T-helper 17 cell (primary cell): ENCODE measurements around the gene RBFOX2. TPM values are rescaled to one million over a fixed set of nuclear protein-coding genes. Genes with fewer than 3 reads are reported as not detected.
"Not testable (repeated sequence)": the region's sequence is repeated elsewhere in the genome, so short reads cannot be mapped to it uniquely, and the experiment has no call there.

Experiments used
- ATAC-seq: fragments of 150-1000 bp; cut with Tn5 transposase; 2 replicates; pipeline ENCODE4 v1.10.0; 2021; ENCODE audit warnings: mild to moderate bottlenecking, moderate library complexity
- DNase-seq, 3 donors: peaks; one replicate each; pipeline versions ENCODE4 v3.0.0 to v3.0.0-alpha.2; 2020 to 2021
- H3K9me3 ChIP-seq: one replicate; pipeline ENCODE4 v1.7.0; 2013; ENCODE audit warnings: low read length, mild to moderate bottlenecking; ENCODE audit not compliant: control insufficient read depth, poor library complexity, severe bottlenecking
- H3K27ac Mint-ChIP-seq: one replicate; pipeline ENCODE4 v1.8.0; 2022; ENCODE audit warnings: mild to moderate bottlenecking, moderate library complexity, mixed read lengths
- H3K27me3 Mint-ChIP-seq: one replicate; pipeline ENCODE4 v1.8.0; 2022; ENCODE audit warnings: mixed read lengths
- H3K36me3 Mint-ChIP-seq: one replicate; pipeline ENCODE4 v1.8.0; 2022; ENCODE audit warnings: low read depth, mixed read lengths
- H3K4me1 Mint-ChIP-seq: one replicate; pipeline ENCODE4 v1.8.0; 2022; ENCODE audit warnings: mild to moderate bottlenecking, mixed read lengths
- H3K4me3 Mint-ChIP-seq: one replicate; pipeline ENCODE4 v1.8.0; 2022; ENCODE audit warnings: mild to moderate bottlenecking, moderate library complexity, mixed read lengths
- total RNA-seq, 4 donors: library from RNA in 2 of 4; stranded (reverse) in 2 of 4; gene quantifications; one replicate each; pipeline ENCODE4 v1.2.3 and lab custom pipeline; 2022 to 2026

RBFOX2 gene
- total RNA-seq, 2 donors from 2014 or later: 0.23 to 0.97 TPM

DNA sequence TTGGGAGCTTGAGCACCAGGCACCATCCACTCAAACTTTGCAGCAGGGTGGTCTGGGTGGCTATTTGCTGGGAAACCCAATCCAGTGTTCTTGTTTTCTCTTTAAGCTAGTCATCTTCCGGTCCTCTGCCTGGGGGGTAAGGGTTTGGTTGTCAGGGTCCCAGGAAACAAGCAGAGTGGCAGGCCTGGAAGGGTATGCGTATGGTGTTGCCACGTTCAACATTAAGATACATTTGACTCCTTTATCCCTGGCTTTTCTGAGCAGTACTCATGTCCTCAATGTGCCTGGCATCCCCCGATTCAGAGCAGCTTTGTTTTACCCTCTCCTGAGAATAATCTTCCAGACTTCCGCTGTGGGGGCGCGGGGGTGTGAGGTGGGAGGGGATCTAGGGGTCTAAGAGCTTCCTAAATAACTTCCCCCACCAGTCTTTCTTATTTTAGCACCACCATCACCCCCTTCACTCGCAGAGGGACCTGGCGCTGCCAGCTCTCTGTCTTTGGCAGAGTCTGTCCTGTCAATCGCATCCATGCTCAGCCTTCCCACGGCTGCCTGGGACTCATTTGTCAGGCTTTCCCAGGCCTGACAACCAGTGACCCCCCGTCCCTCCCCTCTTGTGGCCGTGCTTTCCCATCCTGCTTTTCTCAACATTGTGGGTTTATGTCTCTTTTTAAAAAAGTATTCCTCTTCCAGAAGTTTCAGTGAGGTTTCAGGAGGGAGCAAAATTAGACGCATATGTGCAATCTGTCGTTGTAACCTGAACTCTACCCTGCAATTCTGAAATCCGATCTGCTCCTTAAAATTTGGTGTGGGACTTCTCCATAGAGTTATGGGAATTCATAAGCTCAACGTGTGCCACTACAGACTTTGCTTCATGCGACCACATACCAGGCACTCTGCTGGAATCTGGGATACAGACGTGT, 27.0 kb upstream of the RBFOX2 start:
- H3K9me3 ChIP-seq: no peaks in the 10 kb centered on the region
- no peak overlapping the region for H3K4me3 Mint-ChIP-seq
- no peaks in the 10 kb centered on the region for H3K4me1 Mint-ChIP-seq
- peaks cover 28% of the 10 kb centered on the region for H3K27me3 Mint-ChIP-seq
- peaks cover 4% of the 10 kb centered on the region for H3K36me3 Mint-ChIP-seq
- DNase-seq (no peak), ATAC-seq (no peak)
- no peak overlapping the region for H3K27ac Mint-ChIP-seq

DNA sequence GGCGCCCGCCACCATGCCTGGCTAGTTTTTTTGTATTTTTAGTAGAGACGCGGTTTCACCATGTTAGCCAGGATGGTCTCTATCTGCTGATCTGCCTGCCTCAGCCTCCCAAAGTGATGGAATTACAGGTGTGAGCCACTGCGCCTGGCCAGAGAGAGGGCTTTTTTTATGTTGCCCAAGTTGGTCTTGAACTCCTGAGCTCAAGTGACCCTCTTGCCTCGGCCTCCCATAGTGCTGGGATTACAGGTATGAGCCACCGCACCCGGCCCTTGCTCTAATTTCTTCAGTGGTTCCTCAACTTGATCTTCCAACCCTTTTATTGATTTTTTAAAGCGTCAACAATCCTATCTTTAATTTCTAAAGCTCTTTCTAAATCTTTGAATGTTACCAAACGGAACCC, 25.8 kb upstream of the RBFOX2 start:
- not testable (repeated sequence) for H3K36me3 Mint-ChIP-seq, H3K9me3 ChIP-seq, H3K4me3 Mint-ChIP-seq, DNase-seq, ATAC-seq, H3K4me1 Mint-ChIP-seq
- peak overlapping the region; percentile 59 for H3K27ac Mint-ChIP-seq
- peaks cover 28% of the 10 kb centered on the region for H3K27me3 Mint-ChIP-seq

DNA sequence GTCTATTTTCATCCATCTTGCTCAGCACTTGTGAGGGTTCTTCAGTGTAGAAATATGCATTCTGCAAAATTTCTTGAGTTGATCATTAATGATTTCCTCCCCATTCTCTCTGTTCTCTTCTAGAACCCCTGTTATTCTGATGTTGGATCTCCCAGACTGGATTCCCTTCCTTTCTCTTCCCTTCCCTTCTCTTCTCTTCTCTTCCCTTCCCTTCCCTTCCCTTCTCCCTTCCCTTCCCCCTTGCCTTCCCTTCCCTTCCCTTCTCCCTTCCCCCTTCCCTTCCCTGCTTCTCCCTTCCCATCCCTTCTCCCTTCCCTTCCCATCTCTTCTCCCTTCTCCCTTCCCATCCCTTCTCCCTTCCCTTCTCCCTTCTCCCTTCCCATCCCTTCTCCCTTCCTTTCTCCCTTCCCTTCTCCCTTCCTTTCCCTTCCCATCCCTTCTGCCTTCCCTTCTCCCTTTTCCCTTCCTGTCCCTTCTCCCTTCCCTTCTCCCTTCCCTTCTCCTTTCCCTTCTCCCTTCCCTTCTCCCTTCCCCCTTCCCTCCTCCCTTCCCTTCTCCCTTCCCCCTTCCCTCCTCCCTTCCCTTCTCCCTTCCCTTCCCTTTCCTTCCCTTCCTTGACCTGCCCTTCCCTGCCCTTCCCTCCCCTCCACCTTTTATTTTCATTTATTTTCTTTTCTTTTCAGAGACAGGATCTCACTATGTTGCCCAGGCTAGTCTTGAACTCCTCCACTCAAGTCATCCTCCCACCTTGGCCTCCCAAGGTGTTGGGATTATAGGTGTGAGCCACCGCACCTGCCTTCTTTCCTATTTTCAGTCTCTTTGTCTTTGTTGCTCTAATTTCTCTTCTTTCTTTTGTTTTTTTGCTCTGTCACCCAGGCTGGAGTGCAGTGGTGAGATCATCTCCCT, 24.9 kb upstream of the RBFOX2 start:
- ATAC-seq: no peak
- DNase-seq: no peak
- Mint-ChIP-seq H3K4me1 (no peaks in the 10 kb centered on the region), H3K27ac (no peak overlapping the region), H3K27me3 (peaks cover 28% of the 10 kb centered on the region), H3K36me3 (peaks cover 4% of the 10 kb centered on the region), H3K4me3 (no peak overlapping the region)
- no peaks in the 10 kb centered on the region for H3K9me3 ChIP-seq

- Mint-ChIP-seq H3K27ac (no peak overlapping the region), H3K4me1 (no peaks in the 10 kb centered on the region), H3K36me3 (peaks cover 4% of the 10 kb centered on the region), H3K27me3 (peaks cover 28% of the 10 kb centered on the region), H3K4me3 (no peak overlapping the region)
- DNase-seq: no peak
- ATAC-seq: peak; percentile 28
- H3K9me3 ChIP-seq: no peaks in the 10 kb centered on the region
Measured at GRCh38 chr22:36052505-36052941, 23.9 kb upstream of the RBFOX2 start.

- no peaks in the 10 kb centered on the region for H3K9me3 ChIP-seq
- H3K36me3 Mint-ChIP-seq: no peaks in the 10 kb centered on the region
- H3K4me3 Mint-ChIP-seq: no peak overlapping the region
- ATAC-seq (no peak), DNase-seq (no peak)
- no peaks in the 10 kb centered on the region for H3K4me1 Mint-ChIP-seq
- peaks cover 12% of the 10 kb centered on the region for H3K27me3 Mint-ChIP-seq
- no peak overlapping the region for H3K27ac Mint-ChIP-seq
Measured at GRCh38 chr22:36049678-36049997, 21.0 kb upstream of the RBFOX2 start.

DNA sequence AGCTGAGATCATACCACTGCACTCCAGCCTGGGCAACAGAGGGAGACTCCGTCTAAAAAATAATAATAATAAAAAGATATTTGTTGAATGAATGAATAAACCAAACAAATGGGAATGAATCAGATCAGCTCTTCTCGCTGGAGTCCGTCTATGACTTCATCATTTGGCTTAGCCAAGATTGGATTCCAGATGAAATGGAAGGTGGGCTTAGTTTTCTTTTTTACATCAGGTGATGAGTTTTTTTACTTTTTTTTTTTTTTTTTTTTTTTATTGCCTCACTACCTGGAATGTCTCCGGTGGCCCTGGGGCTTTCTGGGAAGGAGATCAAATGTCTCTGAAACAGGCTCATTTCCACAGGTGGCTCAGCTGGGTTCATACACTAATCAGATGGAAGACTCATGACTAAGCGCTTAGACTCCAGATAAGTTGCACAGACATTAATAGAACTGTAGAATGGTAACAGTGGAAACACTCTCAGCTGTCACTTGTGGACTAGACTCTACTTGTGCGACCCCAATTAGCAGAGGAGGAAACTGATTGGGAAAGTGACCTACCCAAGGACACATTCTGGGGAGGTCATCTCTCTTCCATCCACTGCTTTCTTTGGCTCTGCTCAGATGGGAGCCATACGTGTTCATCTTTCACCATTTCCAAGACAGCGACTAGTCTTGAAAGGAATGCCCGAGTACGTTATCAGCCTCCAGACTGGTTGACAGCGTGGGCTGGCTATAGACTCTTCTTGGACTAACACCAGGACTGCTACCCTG, 20.5 kb upstream of the RBFOX2 start:
- DNase-seq (no peak), ATAC-seq (no peak)
- H3K27me3 Mint-ChIP-seq: peaks cover 9% of the 10 kb centered on the region
- H3K27ac Mint-ChIP-seq: no peak overlapping the region
- H3K36me3 Mint-ChIP-seq: no peaks in the 10 kb centered on the region
- H3K4me1 Mint-ChIP-seq: no peaks in the 10 kb centered on the region
- H3K4me3 Mint-ChIP-seq: no peak overlapping the region
- H3K9me3 ChIP-seq: no peaks in the 10 kb centered on the region

GRCh38 chr22:36044517-36044916, 15.9 kb upstream of the RBFOX2 start:
- H3K27ac Mint-ChIP-seq, DNase-seq, H3K4me1 Mint-ChIP-seq, H3K9me3 ChIP-seq, H3K4me3 Mint-ChIP-seq, ATAC-seq, H3K36me3 Mint-ChIP-seq: not testable (repeated sequence)
- H3K27me3 Mint-ChIP-seq: peaks cover 12% of the 10 kb centered on the region

- DNase-seq: no peak
- no peak overlapping the region for H3K4me3 Mint-ChIP-seq
- no peaks in the 10 kb centered on the region for H3K4me1 Mint-ChIP-seq
- no peak for ATAC-seq
- H3K27ac Mint-ChIP-seq: no peak overlapping the region
- no peaks in the 10 kb centered on the region for H3K9me3 ChIP-seq
- H3K27me3 Mint-ChIP-seq: peaks cover 27% of the 10 kb centered on the region
- no peaks in the 10 kb centered on the region for H3K36me3 Mint-ChIP-seq
Measured at GRCh38 chr22:36042240-36042639, 13.6 kb upstream of the RBFOX2 start.

DNA sequence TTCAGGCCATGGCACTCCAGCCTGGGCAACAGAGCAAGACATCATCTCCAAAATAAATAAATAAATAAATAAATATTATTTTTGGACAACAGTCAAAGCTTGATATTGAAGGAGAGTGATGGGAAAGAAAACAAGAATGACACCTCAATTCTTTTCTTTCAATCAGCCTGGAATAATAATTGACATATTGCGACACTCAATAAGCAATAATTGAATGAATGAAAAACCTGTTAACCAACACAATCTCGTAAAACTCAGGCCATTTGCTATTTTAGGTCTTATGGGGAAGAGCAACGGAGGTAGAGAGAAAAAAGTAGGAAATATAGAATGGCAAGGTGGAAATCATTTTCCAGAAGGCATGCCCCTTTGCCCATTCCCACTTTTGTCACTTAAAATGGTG, 10.5 kb upstream of the RBFOX2 start:
- peaks cover 36% of the 10 kb centered on the region for H3K27me3 Mint-ChIP-seq
- ATAC-seq (no peak), DNase-seq (no peak)
- H3K4me1 Mint-ChIP-seq: no peaks in the 10 kb centered on the region
- H3K27ac Mint-ChIP-seq: no peak overlapping the region
- no peak overlapping the region for H3K4me3 Mint-ChIP-seq
- no peaks in the 10 kb centered on the region for H3K36me3 Mint-ChIP-seq
- H3K9me3 ChIP-seq: no peaks in the 10 kb centered on the region

DNA sequence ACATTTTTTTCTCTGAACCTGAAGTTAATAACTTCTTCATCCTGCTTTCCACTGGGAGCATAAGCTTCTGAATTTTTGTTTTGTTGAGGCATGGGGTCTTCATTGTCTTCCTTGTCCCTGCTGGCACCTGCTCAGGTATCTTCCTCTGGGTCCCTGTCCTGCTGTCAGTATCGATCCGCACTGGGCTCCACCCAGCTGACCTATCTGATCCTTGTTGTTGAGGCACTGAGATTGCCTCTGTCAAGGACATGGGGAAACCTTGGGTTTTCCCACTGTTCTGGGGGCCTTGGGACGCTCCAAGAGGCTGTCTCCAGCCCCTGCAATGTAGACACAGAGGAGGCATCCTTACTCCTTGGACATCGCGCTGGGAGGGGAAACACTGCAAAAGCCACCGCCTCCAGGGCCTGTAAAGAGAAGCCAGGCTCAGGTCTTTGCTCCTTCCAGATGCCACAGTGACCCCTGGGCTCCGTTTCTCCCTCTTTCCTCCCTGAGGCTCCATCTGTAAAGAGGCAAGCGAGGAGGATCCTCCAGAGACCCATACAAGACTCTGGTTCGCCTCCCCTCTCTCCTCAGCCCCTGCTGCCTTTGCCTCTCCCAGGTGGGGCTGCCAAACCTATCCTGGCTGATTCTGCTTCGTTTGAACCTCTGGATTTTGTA, 8.6 kb upstream of the RBFOX2 start:
- ATAC-seq: no peak
- Mint-ChIP-seq H3K36me3 (no peaks in the 10 kb centered on the region), H3K4me3 (no peak overlapping the region), H3K27ac (no peak overlapping the region), H3K4me1 (no peaks in the 10 kb centered on the region), H3K27me3 (peaks cover 37% of the 10 kb centered on the region)
- no peak for DNase-seq
- no peaks in the 10 kb centered on the region for H3K9me3 ChIP-seq

DNA sequence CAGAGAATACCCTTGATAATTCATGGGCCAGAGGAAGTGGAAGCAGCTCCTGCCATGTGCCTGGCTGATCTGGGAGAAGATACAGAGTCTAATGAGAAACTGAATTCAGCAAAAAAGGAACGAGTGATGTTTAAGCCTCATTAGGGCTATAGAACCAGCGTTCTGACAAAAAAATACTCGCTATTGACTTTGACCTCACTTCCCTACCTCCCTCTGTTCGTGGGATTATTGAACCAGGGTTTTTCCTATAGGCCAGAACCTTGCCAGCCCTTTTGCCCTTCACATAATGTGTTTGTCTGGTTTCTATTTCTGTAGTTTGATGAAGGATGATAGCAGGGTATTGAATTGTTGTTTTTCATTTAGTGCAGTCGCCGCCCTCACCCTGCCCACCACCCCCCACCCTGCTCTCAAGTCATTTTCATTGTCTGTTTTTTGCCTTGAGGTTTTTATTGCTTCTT, 7.6 kb upstream of the RBFOX2 start:
- no peaks in the 10 kb centered on the region for H3K4me1 Mint-ChIP-seq
- DNase-seq (no peak), ATAC-seq (no peak)
- H3K27me3 Mint-ChIP-seq: peaks cover 43% of the 10 kb centered on the region
- H3K36me3 Mint-ChIP-seq: no peaks in the 10 kb centered on the region
- no peak overlapping the region for H3K4me3 Mint-ChIP-seq
- no peak overlapping the region for H3K27ac Mint-ChIP-seq
- no peaks in the 10 kb centered on the region for H3K9me3 ChIP-seq

- Mint-ChIP-seq H3K27ac (no peak overlapping the region), H3K4me3 (no peak overlapping the region), H3K27me3 (peaks cover 31% of the 10 kb centered on the region), H3K4me1 (peaks cover 11% of the 10 kb centered on the region), H3K36me3 (no peaks in the 10 kb centered on the region)
- DNase-seq (no peak), ATAC-seq (no peak)
- no peaks in the 10 kb centered on the region for H3K9me3 ChIP-seq
Measured at GRCh38 chr22:36032611-36033010, 4.0 kb upstream of the RBFOX2 start.
